Activated T-helper 2 cell treated with anti-CD3 and anti-CD28 coated beads, Interferon-gamma antibody, Interleukin-2, Interleukin-4, amounts not matched to agents 10 μg/mL and 5 μg/mL and 100 μg/mL, durations not matched to agents 14 hours and 24 hours and 36 hours (primary cell): ENCODE measurements around the gene TMEM240. TPM values are rescaled to one million over a fixed set of nuclear protein-coding genes. Genes with fewer than 3 reads are reported as not detected.

Experiments
- DNase-seq: peaks from one replicate; pipeline ENCODE4 v3.0.0; 2021; ENCODE audit warnings: low spot score
- H3K27ac Mint-ChIP-seq: one replicate; pipeline ENCODE4 v1.8.0; 2021; ENCODE audit warnings: mixed read lengths
- H3K27me3 Mint-ChIP-seq: one replicate; pipeline ENCODE4 v1.8.0; 2021; ENCODE audit warnings: low read depth, mixed read lengths
- H3K36me3 Mint-ChIP-seq: one replicate; pipeline ENCODE4 v1.8.0; 2021; ENCODE audit warnings: low read depth, mixed read lengths
- H3K4me1 Mint-ChIP-seq: one replicate; pipeline ENCODE4 v1.8.0; 2021; ENCODE audit warnings: low read depth, mixed read lengths
- H3K4me3 Mint-ChIP-seq: one replicate; pipeline ENCODE4 v1.8.0; 2021; ENCODE audit warnings: low read depth, mild to moderate bottlenecking, moderate library complexity, mixed read lengths
- H3K9me3 Mint-ChIP-seq: one replicate; pipeline ENCODE4 v1.8.0; 2021; ENCODE audit warnings: mixed read lengths
- intact Hi-C: fragments of 100-400 bp; cut with micrococcal nuclease; formaldehyde crosslinking; loops from one replicate; pipeline ENCODE4 v1.15.1; 2023
- total RNA-seq: library from RNA; stranded (reverse); gene quantifications from 2 replicates; pipeline ENCODE4 v1.2.3, GENCODE V29; 2022

TMEM240 gene
- 0.25 and 0.48 TPM in 2 replicates for total RNA-seq

DNA sequence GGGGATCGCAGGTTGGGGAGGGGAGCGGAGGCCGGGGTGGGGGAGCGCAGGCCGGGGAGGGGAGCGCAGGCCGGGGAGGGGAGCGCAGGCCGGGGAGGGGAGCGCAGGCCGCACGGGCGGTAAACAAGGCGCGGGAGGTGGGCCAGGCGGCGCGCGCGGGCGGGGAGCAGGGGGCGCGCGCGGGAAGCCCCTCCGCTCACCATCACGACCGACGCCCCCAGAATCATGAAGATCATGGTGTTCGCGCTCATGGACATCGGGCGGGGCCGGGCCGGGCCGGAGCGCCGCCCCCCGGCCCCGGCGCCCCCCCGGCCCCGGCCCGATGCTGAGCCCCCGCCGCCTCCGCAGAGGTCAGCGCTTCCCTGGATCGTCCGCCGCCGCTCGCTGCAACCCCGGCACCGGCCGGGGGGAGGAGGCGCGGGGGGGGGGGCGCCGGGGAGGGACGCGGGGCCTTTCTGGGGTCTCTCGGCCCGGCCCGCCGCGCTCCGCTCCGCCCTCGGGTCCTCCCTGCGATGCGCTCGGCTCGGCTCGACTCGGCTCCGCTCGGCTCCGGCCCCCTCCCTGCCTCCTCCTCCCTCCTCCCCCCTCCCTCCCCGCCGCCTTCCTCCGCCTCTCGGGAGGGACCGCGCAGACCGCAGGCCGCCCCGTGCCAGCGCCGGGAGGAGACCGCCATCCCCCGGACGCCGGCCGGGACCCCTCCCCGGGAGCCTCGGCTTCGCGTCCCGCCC is at the start of gene TMEM240:
TMEM240 (minus strand) TSS at position 535 of the 728 bp plus-strand sequence; CDS start at position 257, 278 bp downstream.
- intact Hi-C loops = no loop called here
- no peaks in the 10 kb centered on the region for H3K9me3 Mint-ChIP-seq
- DNase-seq = peak; percentile 20
- H3K4me1 Mint-ChIP-seq = no peaks in the 10 kb centered on the region
- peaks cover 1% of the 10 kb centered on the region for H3K27me3 Mint-ChIP-seq
- no peak within 1 kb of the TSS for H3K27ac Mint-ChIP-seq
- peaks cover 30% of the 10 kb centered on the region for H3K36me3 Mint-ChIP-seq
- H3K4me3 Mint-ChIP-seq = no peak within 1 kb of the TSS

DNA sequence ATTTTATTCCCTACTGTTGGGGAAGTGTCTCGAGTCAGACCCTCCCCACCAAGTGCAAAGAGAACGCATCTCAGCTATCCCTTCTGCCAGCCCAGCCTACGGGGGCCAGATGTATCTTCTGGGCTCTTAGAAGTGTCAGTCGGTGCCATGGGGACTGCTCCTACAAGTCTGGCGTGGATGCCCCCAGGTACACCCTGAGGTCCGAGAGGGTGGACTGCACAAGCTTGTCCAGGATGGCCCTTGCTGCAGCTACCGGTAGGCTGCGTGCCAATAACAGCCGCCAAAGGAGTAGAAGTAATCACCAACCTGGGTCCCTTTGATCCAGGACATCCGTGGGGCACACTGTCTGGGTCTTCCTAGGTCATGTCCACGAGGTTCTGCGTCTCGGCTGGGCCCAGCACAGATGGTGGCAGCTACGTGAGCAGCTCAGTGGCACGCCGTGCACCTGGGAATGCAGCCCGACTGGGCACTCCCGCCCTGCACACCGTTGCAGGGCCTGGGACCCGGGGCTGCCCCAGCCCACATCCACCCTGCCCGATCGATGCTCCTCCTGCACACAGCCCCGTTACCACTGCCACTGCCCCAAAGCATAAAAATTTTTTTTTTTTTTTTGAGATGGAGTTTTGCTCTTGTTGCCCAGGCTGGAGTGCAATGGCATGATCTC is 43.1 kb upstream of the TMEM240 start:
- Mint-ChIP-seq H3K9me3 (no peaks in the 10 kb centered on the region), H3K36me3 (no peaks in the 10 kb centered on the region), H3K4me3 (no peak overlapping the region), H3K27me3 (peaks cover 11% of the 10 kb centered on the region), H3K27ac (no peak overlapping the region), H3K4me1 (peaks cover 2% of the 10 kb centered on the region)
- DNase-seq = no peak
- intact Hi-C loops = no loop called here

DNA sequence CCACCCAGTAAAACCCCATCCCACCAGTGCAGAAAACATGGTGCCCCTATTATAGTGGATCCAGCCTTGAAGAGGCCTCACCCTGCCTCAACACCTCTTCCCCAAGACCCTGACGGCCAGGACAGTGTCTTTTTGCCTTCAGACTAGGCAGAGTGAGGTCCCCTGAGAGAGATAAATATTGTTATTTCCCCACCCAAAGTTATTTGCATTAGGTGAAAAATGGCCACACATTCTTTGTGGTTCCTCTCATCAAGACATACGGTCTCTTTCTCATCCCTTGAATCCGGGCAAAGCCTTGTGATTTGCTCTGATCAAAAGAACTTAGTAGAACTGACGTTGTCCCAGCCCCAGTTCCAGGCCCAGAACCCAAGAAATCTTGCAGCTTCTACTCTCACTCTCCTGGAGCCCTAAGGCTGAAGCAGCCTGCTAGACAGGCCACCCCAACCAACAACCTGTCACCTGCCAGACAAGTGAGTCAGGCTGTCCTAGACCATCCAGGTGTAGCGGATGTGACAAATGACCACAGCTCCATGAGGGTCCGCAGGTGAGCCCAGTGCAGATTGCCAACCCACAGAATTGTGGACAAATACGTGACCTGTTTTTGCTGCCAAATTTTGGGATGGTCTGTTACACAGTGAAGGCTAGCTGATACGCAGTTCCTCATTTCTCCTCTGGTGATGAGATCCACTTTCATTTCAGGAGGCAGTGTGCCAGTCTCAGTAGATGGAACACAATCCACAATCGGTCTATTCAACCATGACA is 42.3 kb upstream of the TMEM240 start:
- H3K27me3 Mint-ChIP-seq = peaks cover 11% of the 10 kb centered on the region

DNA sequence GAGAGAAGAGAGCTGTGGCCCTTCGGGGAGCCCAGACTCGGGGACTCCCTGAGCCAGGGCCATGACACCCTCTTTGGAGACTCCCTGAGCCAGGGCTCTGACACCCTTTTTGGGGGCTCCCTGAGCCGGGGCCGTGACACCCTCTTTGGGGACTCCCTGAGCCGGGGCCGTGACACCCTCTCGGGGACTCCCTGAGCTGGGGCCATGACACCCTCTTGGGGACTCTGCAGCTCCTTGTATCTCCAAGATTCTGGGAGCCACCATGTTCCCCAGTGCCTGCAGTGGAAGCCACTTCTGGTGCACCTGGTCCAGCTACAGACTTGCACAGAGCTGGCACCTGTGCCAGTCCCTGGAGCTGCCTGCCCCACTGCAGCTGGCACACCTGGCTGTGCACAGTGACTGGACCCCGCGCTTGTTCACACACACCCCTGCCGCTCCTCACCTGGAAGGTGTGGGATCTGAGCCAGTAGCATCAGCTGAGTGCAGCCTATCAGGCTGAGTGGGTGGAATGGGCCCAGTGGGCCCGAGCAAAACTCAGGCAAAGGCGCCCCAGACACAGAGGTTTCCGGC is 38.0 kb upstream of the TMEM240 start:
- peaks cover 9% of the 10 kb centered on the region for H3K27me3 Mint-ChIP-seq
- H3K27ac Mint-ChIP-seq = no peak overlapping the region
- peaks cover 9% of the 10 kb centered on the region for H3K4me1 Mint-ChIP-seq
- no peaks in the 10 kb centered on the region for H3K9me3 Mint-ChIP-seq
- no peak overlapping the region for H3K4me3 Mint-ChIP-seq
- no peak for DNase-seq
- intact Hi-C loops = no loop called here
- peaks cover 5% of the 10 kb centered on the region for H3K36me3 Mint-ChIP-seq

More for the DNA sequence above, 42.3 kb upstream of the TMEM240 start:
- DNase-seq = no peak
- intact Hi-C loops = no loop called here
- no peak overlapping the region for H3K27ac Mint-ChIP-seq
- peaks cover 2% of the 10 kb centered on the region for H3K4me1 Mint-ChIP-seq
- no peaks in the 10 kb centered on the region for H3K9me3 Mint-ChIP-seq
- H3K4me3 Mint-ChIP-seq = no peak overlapping the region
- H3K36me3 Mint-ChIP-seq = no peaks in the 10 kb centered on the region

DNA sequence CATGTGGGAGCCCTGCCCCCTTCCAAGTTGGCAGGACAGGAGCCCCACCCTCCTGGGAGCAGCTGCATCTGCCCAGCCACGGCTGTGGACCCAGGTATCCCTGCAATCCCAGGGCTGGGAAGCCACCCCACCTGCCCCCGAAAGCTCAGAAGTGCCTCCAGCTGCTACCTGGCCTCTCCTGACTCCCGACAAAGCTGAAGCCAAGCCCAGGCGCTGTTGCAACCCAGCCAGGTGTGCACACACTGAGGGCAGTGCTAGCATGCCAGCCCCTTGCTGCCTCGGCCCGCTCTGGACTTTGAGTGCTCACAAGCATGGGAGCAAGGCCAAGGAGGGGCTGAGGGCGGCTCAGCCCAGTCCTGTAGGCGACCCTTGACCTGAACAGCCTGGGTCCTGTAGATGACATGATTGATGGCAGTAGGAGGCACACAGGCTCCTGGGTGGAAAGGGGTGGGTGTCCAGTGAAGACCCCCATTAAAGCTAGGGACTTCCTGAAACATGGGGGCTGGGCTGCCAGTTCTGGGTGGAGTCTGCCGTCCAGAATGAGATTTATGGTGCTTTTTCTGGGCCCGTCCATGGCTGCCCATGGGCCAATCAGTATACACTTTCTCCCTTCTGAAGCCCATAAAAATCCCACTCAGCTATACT is 37.1 kb upstream of the TMEM240 start:
- H3K27me3 Mint-ChIP-seq = peaks cover 9% of the 10 kb centered on the region
- H3K27ac Mint-ChIP-seq = no peak overlapping the region
- H3K4me1 Mint-ChIP-seq = peaks cover 11% of the 10 kb centered on the region
- H3K9me3 Mint-ChIP-seq = no peaks in the 10 kb centered on the region
- peaks cover 12% of the 10 kb centered on the region for H3K36me3 Mint-ChIP-seq
- intact Hi-C loops = no loop called here
- DNase-seq = no peak
- no peak overlapping the region for H3K4me3 Mint-ChIP-seq

DNA sequence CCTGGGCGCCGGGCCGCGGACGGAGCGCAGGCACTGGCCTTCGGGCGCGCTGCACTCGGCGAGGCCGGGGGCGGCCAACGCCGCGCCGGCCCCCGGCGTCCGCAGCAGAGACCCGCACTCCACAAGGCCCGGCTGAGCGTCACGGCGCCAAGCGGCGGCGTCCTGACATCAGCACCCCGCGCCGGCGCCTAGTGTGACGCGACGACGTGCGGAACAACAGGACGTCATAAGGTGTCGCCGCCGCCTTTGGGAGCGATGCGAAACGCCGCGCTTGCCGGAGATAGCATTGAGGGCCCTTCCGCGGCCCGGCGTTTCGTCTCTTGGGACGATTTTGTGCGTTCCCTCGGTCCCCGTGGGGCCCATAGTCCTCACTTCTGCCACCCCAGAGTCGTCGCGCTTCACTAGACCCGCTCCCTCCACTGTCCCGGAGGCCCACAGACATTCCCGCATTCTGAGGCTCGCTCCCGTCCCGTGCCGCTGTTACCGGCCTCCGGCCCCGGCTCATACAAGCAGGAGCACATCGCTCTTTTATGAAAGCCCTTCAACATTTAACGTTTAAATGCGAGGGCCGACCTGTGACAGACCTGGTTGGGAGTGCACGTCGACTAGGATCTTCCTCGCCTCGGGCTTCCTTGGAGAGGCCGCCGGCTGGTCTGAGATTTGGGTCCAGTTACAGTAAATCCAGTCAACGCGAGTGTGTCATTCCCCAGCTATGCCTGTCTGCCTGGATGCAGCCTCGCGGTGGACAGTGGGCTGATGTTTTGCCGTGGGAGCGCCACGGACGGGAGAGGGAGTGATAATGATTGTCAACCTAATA is 34.5 kb upstream of the TMEM240 start, which contains the start of gene SSU72:
SSU72 (minus strand) TSS at position 143 of the 817 bp plus-strand sequence. CDS start 306 bp downstream, outside the sequence.
- peaks cover 20% of the 10 kb centered on the region for H3K4me1 Mint-ChIP-seq
- H3K9me3 Mint-ChIP-seq = no peaks in the 10 kb centered on the region
- H3K27ac Mint-ChIP-seq = peak within 1 kb of the TSS; percentile 100
- peaks cover 2% of the 10 kb centered on the region for H3K27me3 Mint-ChIP-seq
- peak within 1 kb of the TSS; percentile 100 for H3K4me3 Mint-ChIP-seq
- intact Hi-C loops = loop anchor here (1.0 to 2.0 kb wide), 2 partner anchors 40 to 84 kb away; partner anchors contain the start of genes CDK11B and MIB2
- peak; percentile 91 for DNase-seq
- peaks cover 24% of the 10 kb centered on the region for H3K36me3 Mint-ChIP-seq

DNA sequence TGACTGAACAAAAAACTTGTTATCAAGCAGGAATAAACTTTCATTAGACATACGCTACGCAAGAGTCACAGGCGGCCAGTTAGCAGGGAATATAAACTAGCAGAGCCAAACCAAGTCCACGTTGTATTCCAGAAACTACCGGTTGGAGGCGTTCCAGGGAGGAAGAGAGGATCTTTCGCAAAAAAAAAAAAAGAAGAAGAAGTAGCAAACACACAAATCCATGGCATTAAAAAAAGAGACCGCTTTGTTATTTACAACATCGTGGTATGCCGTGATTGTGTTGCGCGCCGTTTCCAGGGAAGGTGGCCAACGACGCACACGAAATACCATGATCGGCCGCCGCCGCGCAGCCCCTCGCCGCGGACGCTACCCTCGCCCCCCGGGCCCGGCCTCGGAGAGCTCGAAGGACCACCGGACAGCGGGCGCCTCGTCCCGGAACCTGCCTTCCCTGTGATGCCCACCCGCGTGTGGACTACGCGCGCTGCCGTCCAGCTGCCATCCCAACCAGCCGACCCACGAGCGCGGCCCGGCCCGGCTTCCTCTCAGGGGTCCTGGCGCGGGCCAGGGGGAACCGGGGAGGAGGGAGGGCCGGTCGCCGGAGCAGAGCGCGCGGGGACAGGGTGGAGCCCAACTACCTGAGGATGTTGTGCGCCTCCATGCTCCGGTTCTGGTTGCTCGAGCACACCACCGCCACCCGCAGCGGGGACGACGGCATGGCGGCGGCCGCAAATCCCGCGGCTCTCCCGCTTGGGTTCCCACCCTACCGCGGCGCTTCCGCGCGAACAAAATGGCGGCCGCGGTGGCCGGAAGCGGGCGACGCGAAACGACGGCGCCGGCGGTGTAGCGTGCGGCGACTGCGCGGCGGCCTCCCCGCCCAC is 33.7 kb upstream of the TMEM240 start:
- intact Hi-C loops = loop anchor here (1.0 to 2.0 kb wide), 2 partner anchors 41 to 85 kb away; partner anchors contain the start of genes CDK11B and MIB2
- Mint-ChIP-seq H3K27me3 (peaks cover 2% of the 10 kb centered on the region), H3K27ac (peak overlapping the region; percentile 100), H3K4me3 (peak overlapping the region; percentile 100), H3K4me1 (peaks cover 22% of the 10 kb centered on the region), H3K9me3 (no peaks in the 10 kb centered on the region), H3K36me3 (peaks cover 26% of the 10 kb centered on the region)
- DNase-seq = no peak

DNA sequence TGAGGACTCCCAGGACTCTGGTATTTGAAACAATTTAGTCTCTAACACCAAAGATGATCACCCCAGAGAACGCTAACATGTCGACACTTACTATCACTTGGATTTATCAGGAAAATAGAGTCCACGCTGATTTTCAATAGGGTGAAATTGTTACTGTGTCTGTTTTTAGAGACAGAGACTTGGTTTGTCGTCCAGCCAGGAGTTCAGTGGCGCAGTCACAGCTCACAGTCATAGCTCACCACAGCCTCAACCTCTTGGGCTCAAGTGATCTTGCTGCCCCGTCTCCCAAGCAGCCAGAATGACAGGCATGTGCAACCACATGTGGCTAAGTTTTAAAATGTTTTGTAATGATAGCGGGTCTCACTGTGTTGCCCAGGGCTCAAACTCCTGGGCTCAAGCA is 28.9 kb upstream of the TMEM240 start:
- H3K4me3 Mint-ChIP-seq = no peak overlapping the region
- intact Hi-C loops = no loop called here
- no peak overlapping the region for H3K27ac Mint-ChIP-seq
- no peaks in the 10 kb centered on the region for H3K9me3 Mint-ChIP-seq
- H3K4me1 Mint-ChIP-seq = peaks cover 13% of the 10 kb centered on the region
- no peak for DNase-seq
- peaks cover 50% of the 10 kb centered on the region for H3K36me3 Mint-ChIP-seq
- no peaks in the 10 kb centered on the region for H3K27me3 Mint-ChIP-seq

DNA sequence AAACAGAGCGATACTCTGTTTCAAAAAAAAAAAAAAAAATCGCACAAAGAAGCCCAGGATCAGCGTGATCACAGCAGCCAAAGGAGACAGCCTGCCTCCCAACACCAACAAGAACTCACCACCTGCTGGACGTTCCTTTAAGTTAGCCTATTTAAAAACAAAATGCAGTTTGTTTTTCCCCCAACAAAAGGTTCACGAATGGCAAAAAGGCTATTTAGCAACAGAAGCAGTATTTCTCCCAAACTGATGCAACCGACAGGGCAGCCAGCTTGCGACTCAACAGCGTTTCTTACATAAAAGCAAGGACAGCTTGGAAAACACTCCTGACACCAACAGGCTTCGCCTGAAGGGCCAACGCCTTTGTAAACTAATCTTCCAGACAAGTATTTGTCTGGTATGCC is 27.5 kb upstream of the TMEM240 start:
- DNase-seq = no peak
- H3K27ac Mint-ChIP-seq = no peak overlapping the region
- peaks cover 49% of the 10 kb centered on the region for H3K36me3 Mint-ChIP-seq
- peaks cover 12% of the 10 kb centered on the region for H3K4me1 Mint-ChIP-seq
- H3K27me3 Mint-ChIP-seq = no peaks in the 10 kb centered on the region
- no peak overlapping the region for H3K4me3 Mint-ChIP-seq
- intact Hi-C loops = no loop called here
- H3K9me3 Mint-ChIP-seq = no peaks in the 10 kb centered on the region

DNA sequence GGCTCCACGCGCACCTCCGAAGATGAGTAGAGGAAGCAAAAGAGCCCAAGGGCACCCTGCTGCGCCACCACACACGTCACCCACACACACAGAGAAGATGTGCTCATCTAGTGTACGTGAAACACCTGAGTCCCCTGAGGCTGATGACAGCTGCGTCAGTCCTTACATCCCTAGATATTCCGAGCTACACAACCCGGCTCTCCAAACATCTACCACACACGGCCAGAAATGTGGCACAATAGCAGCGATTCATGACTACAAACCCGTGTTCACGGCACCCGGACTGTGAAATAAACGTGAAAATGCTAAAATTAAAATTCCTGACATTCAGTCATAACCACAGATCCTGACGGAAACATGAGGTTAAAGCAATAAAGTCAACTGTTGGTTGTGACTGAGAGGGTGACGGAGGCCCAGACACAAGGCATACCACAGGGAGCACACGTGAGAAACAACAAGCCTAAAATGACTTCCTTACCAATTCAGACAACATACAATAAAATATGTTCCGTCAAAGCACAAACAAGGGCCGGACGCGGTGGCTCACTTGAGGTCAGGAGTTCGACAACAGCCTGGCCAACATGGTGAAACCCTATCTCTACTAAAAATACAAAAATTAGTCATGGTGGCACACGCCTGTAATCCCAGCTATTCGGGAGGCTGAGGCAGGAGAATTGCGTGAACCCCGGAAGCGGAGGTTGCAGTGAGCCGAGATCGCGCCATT is 26.9 kb upstream of the TMEM240 start:
- no peak for DNase-seq
- Mint-ChIP-seq H3K9me3 (no peaks in the 10 kb centered on the region), H3K36me3 (peaks cover 53% of the 10 kb centered on the region), H3K27ac (no peak overlapping the region), H3K4me1 (peaks cover 12% of the 10 kb centered on the region), H3K27me3 (no peaks in the 10 kb centered on the region), H3K4me3 (no peak overlapping the region)
- intact Hi-C loops = no loop called here
